MCF 10A (cell line): ENCODE results near the gene FGD4. TPM values are rescaled to one million over a fixed set of nuclear protein-coding genes. Genes with fewer than 3 reads are reported as not detected.
A peak's percentile ranks its signal among the peaks of the same experiment; 100 is the strongest.

ENCODE experiments used
- BruUV-seq: library from RNA; stranded (reverse); fragments of 400-500 nt; replicated peaks from 2 replicates; lab custom pipeline; 2021; lab: Mats Ljungman, UMichigan
- CTCF ChIA-PET: fragments of 300-600 bp; sonication (Branson Sonifier 250); formaldehyde crosslinking; extraction: SDS; loops from one replicate; lab custom pipeline; 2021; ENCODE audit warnings: antibody characterized with exemption, inconsistent platforms; lab: Yijun Ruan, JAX
- POLR2A ChIA-PET: fragments of 300-600, 350-650 bp; sonication (Branson Sonifier 250); formaldehyde crosslinking; extraction: SDS; loops from one replicate; lab custom pipeline; 2020; ENCODE audit warnings: antibody characterized with exemption, inconsistent platforms; lab: Yijun Ruan, JAX
- DNase-seq: peaks from one replicate; pipeline ENCODE4 v3.0.0-alpha.2; 2018; ENCODE audit not compliant: unreplicated experiment
- H3K27ac Mint-ChIP-seq: one replicate; pipeline ENCODE4 v1.8.0; 2022; ENCODE audit warnings: mild to moderate bottlenecking, low read depth, mixed read lengths; ENCODE audit not compliant: unreplicated experiment
- H3K27me3 Mint-ChIP-seq: one replicate; pipeline ENCODE4 v1.8.0; 2022; ENCODE audit warnings: mixed read lengths; ENCODE audit not compliant: insufficient read depth, unreplicated experiment
- H3K36me3 Mint-ChIP-seq: one replicate; pipeline ENCODE4 v1.8.0; 2022; ENCODE audit warnings: mild to moderate bottlenecking, moderate library complexity, mixed read lengths; ENCODE audit not compliant: insufficient read depth, unreplicated experiment
- H3K4me1 Mint-ChIP-seq: one replicate; pipeline ENCODE4 v1.8.0; 2022; ENCODE audit warnings: mixed read lengths; ENCODE audit not compliant: insufficient read depth, unreplicated experiment
- H3K4me3 Mint-ChIP-seq: one replicate; pipeline ENCODE4 v1.8.0; 2022; ENCODE audit warnings: mild to moderate bottlenecking, moderate library complexity, mixed read lengths; ENCODE audit not compliant: unreplicated experiment
- H3K9me3 Mint-ChIP-seq: one replicate; pipeline ENCODE4 v1.8.0; 2022; ENCODE audit warnings: mixed read lengths; ENCODE audit not compliant: unreplicated experiment
- CTCF ChIP-seq: fragments of 200-600 bp; IDR thresholded peaks from one replicate; pipeline ENCODE4 v1.8.0; 2022; ENCODE audit warnings: antibody characterized with exemption, mild to moderate bottlenecking; ENCODE audit not compliant: unreplicated experiment
- intact Hi-C: fragments of 100-400 bp; cut with micrococcal nuclease; formaldehyde crosslinking; loops from 2 replicates; pipeline ENCODE4 v1.14.1; 2022
- total RNA-seq: library from RNA; stranded (reverse); gene quantifications from 2 replicates; pipeline ENCODE4 v1.2.3, GENCODE V29; 2022

The FGD4 gene
- total RNA-seq, 1 experiment from 2014 or later: 34.7 TPM

DNA sequence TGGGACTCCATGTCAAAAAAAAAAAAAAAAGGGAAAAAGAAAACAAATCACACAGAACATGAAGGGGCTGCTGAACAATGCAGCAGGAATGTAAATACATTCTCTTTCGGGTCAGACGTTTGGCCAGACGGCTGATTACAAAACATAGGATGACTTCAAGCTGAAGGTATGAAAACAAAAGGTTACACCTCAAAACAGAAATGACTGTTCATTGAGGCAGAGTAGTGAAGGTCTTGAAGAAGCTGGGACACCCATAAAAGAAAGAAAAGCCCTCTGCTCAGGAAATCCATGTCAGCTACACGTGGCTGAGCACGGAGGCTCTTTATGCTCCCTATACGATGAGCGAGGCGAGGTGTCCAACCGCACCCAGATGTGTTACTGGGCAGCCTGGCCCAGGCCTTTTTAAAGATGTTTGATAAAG is 37.7 kb downstream of the FGD4 start:
- peak; percentile 91 for DNase-seq
- Mint-ChIP-seq H3K27ac (peak overlapping the region; percentile 93), H3K4me1 (peaks cover 63% of the 10 kb centered on the region), H3K36me3 (peaks cover 19% of the 10 kb centered on the region), H3K9me3 (no peaks in the 10 kb centered on the region), H3K27me3 (no peaks in the 10 kb centered on the region), H3K4me3 (peak overlapping the region; percentile 38)
- no TSS peak for BruUV-seq
- POLR2A ChIA-PET: interaction anchor here (0.6 to 3.0 kb wide), 10 partner anchors 11 to 784 kb away, joined by 3 to 19 read pairs (median 4); partner anchors contain the start of gene FGD4
- CTCF ChIA-PET: interaction anchor here (1.1 to 2.2 kb wide), 6 partner anchors 10 to 96 kb away, joined by 3 to 15 read pairs (median 4); no protein-coding TSS in a partner anchor
- intact Hi-C loops: no loop called here
- no peak for TF ChIP-seq CTCF

GRCh38 chr12:32440120-32440865 is 40.9 kb downstream of the FGD4 start:
- ChIA-PET POLR2A (interaction anchor here (0.7 to 1.3 kb wide), 5 partner anchors 12 to 42 kb away, joined by 3 to 8 read pairs (median 3); partner anchors contain the start of gene FGD4), CTCF (interaction anchor here (0.7 to 1.9 kb wide), 4 partner anchors 16 to 591 kb away, joined by 3 to 8 read pairs (median 3); no protein-coding TSS in a partner anchor)
- Mint-ChIP-seq H3K4me3 (peak overlapping the region; percentile 2), H3K27me3 (no peaks in the 10 kb centered on the region), H3K9me3 (no peaks in the 10 kb centered on the region), H3K27ac (peak overlapping the region; percentile 87), H3K36me3 (peaks cover 14% of the 10 kb centered on the region), H3K4me1 (peaks cover 70% of the 10 kb centered on the region)
- intact Hi-C loops: no loop called here
- no TSS peak for BruUV-seq
- TF ChIP-seq CTCF: no peak
- DNase-seq: no peak

DNA sequence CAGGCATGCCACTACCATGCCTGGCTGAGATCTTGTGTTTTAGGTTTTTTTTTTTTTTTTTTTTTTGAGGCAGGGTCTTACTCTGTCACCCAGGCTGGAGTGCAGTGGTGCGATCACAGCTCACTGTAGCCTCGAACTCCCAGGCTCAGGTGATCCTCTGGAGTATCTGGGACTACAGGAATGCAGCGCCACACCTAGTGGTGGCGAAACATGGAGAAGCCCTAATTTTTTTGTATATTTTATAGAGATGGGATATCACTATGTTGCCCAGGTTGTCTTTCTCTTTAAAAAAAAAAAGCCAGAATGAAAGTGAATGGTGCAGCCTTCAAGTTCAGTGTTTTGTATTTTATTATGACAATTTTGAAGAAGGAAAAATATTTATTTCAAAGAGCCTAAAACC is 44.1 kb downstream of the FGD4 start:
- Mint-ChIP-seq H3K4me3 (no peak overlapping the region), H3K27me3 (no peaks in the 10 kb centered on the region), H3K9me3 (no peaks in the 10 kb centered on the region), H3K4me1 (peaks cover 62% of the 10 kb centered on the region), H3K36me3 (peaks cover 14% of the 10 kb centered on the region), H3K27ac (no peak overlapping the region)
- no peak for TF ChIP-seq CTCF
- intact Hi-C loops: no loop called here
- no peak for DNase-seq
- CTCF ChIA-PET: interaction anchor here (0.6 to 1.3 kb wide), 5 partner anchors 12 to 738 kb away, joined by 3 to 7 read pairs (median 4); no protein-coding TSS in a partner anchor
- BruUV-seq: no TSS peak
- POLR2A ChIA-PET: interaction anchor here (0.9 to 1.2 kb wide), 2 partner anchors 13 to 20 kb away, joined by 3 read pairs; no protein-coding TSS in a partner anchor

DNA sequence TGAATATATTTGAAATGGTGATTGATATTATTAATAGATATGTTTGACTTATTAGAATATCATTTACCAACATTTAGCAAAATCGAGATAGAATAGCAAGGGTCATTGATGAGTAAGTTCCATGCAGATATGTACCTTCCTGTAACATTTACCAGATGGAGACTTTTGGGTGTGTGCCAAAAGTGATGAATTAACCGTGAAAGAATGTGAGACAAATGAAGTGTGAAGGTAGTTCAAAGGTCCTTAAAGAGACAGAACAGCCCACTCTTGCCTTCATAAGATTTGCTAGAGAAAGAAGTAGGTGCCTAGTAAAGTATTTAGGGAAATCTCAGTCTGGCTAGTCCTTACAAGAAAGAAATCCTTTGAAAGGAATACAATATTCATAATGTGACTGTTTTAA is 45.5 kb downstream of the FGD4 start:
- BruUV-seq: no TSS peak
- no peaks in the 10 kb centered on the region for H3K27me3 Mint-ChIP-seq
- ChIA-PET POLR2A (no interaction called here), CTCF (no interaction called here)
- intact Hi-C loops: no loop called here
- peaks cover 65% of the 10 kb centered on the region for H3K4me1 Mint-ChIP-seq
- H3K9me3 Mint-ChIP-seq: no peaks in the 10 kb centered on the region
- H3K36me3 Mint-ChIP-seq: peaks cover 12% of the 10 kb centered on the region
- no peak overlapping the region for H3K27ac Mint-ChIP-seq
- DNase-seq: peak; percentile 97
- peak overlapping the region; percentile 29 for H3K4me3 Mint-ChIP-seq
- no peak for TF ChIP-seq CTCF
